GM18502 (cell line): ENCODE results near the gene KEL.

ENCODE experiments used
- ATAC-seq: cut with Tn5 transposase; IDR thresholded peaks from one replicate; pipeline ENCODE4 v1.9.1; 2021; ENCODE audit warnings: mild to moderate bottlenecking; ENCODE audit not compliant: unreplicated experiment, poor library complexity

The KEL gene

GRCh38 chr7:142933092-142933475, 29.1 kb downstream of the KEL start:
- no peak for ATAC-seq

- ATAC-seq = no peak
Observed at GRCh38 chr7:142932386-142933091, 29.6 kb downstream of the KEL start.

GRCh38 chr7:142930126-142930730, 31.9 kb downstream of the KEL start:
- no peak for ATAC-seq

DNA sequence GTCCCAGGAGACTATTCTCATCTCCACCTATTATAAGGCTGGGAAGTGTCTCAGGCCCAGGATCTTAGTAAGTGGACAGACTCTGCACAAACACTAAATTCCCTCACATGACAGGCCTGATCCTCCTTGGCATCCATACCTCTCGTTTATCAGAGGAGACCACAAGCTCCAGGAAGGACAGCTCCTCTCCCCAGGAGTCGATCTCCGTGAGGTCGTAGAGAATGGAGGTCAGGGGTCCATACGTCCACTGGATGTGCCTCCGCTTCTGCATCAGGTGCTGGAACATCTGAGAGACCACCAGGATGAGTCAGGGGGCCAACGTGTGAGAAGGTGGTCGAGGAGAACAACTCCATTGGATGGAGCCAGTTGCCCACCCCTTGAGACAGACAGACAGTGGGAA, 34.2 kb downstream of the KEL start:
- ATAC-seq = no peak

- no peak for ATAC-seq
Observed at GRCh38 chr7:142927085-142927745, 34.9 kb downstream of the KEL start.

- ATAC-seq = no peak
Observed at GRCh38 chr7:142925413-142925812, 36.8 kb downstream of the KEL start.

DNA sequence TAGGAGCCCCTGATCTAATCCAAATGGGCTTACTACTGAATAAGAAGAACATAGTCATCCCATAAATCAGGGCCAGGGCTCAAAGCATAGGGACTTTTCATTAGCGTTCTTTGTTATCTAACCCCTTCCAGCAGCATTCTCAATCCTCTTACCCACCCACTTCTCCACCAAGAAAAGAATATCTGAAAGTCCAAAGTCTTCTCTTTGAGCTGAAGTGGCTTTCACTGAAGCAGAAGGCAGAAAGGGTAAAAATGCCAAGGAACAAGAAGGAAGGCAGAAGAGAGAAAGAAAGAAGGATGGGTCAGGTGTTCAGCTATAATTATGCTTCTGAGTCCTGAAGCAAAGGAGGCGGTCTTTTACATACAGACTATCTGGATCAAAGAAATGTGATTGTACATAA, 38.8 kb downstream of the KEL start:
- ATAC-seq = no peak

- ATAC-seq = no peak
Observed at GRCh38 chr7:142919656-142920055, 42.5 kb downstream of the KEL start.

DNA sequence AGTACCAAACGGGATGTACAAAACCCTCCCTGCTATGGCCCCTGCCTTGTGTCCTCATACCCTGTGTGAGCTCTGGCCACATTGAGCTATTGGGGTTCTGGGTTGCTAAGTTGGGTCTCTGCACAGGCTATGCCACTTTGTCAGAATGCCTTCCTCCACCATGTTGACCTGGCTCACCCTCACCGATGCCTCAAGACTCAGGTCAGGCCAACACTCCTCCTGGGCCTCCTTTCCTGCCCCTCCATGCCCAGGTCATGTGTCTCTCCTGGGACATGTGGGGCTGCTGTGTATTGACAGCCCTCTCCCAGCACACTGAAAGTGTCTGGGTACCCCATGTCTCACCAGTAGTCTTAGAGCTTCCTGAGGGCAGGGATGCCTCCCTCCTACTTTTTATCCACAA, 43.3 kb downstream of the KEL start:
- ATAC-seq = no peak

GRCh38 chr7:142917447-142917846, 44.7 kb downstream of the KEL start:
- no peak for ATAC-seq

GRCh38 chr7:142916508-142916907, 45.7 kb downstream of the KEL start:
- ATAC-seq = no peak

DNA sequence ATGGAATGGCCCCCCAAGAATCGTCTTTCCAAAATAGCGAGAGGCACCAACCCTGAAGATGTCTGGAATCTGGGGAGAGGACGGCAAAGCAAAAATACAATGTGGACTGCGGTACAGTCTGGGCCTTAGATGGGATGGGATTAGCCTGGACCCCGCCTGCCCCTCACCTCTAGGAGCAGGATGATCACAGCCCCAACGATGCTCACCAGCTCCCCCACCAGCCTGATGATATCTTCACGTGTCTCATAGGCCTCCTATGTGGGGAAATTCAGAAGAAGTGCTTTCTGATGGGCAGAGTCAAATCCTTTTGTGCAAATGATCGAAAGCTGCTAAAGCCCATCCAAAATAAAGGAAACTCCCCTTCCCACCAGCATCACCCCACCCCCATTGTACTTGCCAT, 46.8 kb downstream of the KEL start:
- no peak for ATAC-seq

DNA sequence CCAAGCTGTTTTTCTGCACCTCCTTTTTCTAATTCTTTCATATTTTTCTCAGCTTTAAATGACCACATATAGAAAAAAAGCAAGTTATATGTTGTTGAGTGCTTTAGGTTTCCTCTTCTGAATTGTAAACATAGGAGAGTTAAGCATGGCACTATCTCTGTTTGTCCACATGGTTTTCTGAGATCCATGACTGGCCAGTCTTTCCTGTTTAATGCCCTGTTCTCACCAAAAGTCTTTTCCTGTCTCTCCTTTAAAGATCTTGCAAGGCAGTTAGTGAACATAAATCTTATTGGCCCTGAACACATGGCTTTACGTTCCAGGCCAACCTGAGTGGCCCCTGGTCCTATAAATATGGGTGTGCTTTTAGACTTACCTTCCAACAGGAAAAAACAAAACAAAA, 48.0 kb downstream of the KEL start:
- ATAC-seq = no peak

DNA sequence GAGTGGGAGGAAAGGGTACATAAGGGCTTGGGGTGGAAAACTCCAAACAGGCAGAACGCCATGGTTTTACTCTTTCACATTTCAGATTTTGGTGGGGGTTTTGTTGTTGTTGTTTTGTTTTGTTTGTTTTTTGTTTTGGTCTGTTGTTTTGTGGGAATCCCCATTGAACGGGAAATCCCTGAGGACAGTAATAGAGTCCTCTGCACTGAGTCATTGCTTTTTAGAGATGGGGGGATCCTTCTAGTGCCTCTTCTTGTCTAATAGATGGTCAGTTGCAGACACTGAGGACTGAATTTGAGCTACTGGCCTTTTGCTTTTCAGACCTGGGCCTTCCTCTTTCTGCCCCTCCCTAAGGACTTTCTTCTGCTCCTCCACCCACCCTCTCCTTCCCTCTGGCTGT, 48.6 kb downstream of the KEL start:
- no peak for ATAC-seq

GRCh38 chr7:142913051-142913450, 49.1 kb downstream of the KEL start:
- no peak for ATAC-seq

- ATAC-seq = no peak
Observed at GRCh38 chr7:142910481-142910880, 51.7 kb downstream of the KEL start.

GRCh38 chr7:142910031-142910433, 52.1 kb downstream of the KEL start:
- ATAC-seq = no peak

DNA sequence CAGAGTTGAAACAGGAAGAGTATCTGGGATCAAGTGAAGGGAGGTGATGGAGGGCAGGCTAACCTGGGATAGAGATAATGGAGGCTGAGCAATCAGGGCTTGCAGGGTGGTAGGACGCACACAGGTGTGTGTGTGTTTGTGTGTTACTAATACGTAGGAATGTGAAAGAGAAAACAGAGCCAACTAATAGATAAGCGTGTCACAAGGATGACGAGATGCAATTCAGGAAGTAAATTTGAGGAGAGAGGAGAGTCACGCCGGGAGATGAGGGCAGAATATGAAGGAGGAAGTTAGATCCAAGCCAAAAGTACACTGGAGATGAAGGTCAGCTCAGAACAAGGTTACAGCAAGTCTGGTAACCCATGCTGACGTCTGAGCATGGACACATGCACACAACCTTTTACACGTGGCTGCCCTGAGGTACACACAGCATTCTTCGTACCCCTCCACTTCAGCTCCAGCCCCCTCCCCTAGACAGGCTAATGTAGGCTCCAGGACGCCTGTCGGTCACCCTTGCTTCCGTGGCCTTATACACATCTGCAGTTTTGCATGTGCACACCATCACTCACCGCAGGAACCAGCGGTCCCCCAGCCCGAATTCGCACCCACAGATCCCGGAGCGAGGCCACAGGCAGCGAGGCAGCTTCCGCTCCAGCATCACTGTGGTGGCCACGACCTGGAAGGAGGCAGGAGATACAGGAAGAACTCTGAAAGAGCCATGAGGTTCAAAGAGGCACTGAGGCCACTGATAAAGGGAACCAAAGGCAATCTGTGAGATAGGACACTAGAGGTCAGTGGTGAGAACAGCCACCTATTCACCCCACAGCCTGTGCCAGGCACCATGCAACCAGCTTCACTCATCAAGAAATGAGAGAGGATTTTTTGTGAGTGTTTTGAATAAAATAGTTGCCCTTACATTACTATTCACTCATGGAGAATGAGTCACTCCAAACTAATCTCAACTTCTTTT, 53.0 kb downstream of the KEL start:
- no peak for ATAC-seq

DNA sequence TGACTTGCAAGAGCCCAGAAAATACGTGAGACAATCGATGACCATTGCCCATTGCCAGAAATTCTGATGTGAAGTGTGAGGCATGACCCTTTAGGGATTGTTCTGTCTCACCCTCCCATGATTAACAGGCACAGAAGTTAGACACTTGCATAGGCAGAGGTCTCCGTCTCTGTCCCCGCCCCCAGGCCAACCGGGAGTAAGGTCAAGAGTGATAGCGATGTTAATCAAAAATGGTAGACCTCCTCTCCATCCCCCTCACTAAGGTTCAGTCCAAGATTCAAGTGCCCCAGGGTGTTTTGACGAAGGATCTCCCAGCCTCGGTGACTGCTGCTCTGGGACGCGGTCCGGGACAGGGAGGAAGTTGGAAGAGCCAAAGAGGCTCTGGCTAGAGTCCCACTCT, 53.9 kb downstream of the KEL start:
- ATAC-seq = no peak

DNA sequence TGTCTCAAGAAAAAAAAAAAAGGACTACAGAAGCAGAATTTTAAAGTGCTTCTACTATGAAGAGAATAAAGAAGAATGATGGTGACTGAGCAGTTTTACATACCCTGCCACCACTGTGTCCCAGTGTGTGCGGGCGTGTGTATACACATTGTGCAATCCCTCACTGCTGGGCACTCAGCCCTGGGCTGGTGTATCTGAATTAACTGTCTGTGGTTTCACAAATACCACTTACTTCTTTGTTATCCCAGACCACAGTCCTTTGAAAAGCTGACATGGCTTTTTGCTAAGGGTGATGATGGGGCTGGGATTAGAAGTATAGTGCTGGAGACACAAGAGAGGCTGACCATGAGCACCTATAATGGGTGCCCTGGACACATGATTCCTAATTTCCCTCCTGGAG, 55.5 kb downstream of the KEL start:
- no peak for ATAC-seq

DNA sequence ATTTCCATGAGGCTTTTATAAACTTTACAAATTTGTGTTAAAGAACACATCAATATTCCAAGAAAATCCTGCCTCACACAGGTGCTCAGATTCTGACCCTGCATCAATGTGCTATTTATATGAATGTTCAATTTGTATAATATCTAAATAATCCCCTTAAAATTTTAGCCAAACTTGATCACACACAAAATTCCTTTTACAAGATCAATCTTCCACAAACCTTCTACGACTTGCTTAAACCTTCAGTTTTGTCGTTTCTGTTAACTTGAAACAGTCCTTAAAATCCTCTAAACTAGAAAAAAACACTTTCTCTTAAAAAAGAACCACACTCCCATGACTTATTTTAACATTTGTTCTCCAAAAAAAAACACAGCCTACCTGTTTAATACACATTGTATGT, 56.4 kb downstream of the KEL start:
- ATAC-seq = no peak
